Measurements from ENCODE around the gene CNTN2.

DNA sequence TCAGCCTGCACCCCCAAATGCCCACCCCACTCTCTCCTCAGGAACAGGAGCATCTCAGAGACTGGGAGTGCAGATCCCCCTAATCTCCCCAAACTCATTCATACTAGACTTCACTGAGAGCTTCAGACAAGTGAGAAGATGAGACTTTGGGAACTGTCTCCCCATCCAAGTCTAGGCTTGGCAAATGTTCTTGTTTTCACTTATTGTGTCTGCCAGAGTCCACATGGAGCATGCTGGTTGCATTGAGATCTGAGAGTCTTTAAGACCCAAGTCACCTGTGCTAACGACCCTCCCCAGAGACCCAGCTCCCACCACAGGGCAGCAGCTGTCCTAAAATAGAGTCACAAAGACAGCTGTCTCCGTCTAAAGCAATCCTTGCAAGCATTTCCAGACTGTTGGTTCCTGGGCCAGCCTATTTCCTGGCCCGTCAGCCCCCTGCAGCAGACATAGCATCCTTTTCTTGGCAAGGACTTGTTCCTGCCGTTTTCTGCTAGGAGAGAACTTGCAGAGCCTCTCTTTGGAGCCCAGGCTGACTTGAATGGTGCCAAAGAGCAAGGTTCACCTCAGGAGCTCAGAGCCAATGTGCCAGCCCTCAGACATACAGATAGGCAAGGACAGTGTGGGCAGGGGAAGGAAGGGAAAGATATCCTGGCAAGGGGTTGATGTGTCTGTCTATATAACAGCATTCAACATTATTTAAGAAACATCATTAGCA, 1.9 kb upstream of the CNTN2 start:
- TF ChIP-seq POLR2A (IDR thresholded peaks at IDR 0.05) (no peak), EP300 (IDR thresholded peaks at IDR 0.05) (no peak), POLR2AphosphoS5 (IDR thresholded peaks at IDR 0.05) (no peak)
- TF ChIP-seq, protein P1, sequence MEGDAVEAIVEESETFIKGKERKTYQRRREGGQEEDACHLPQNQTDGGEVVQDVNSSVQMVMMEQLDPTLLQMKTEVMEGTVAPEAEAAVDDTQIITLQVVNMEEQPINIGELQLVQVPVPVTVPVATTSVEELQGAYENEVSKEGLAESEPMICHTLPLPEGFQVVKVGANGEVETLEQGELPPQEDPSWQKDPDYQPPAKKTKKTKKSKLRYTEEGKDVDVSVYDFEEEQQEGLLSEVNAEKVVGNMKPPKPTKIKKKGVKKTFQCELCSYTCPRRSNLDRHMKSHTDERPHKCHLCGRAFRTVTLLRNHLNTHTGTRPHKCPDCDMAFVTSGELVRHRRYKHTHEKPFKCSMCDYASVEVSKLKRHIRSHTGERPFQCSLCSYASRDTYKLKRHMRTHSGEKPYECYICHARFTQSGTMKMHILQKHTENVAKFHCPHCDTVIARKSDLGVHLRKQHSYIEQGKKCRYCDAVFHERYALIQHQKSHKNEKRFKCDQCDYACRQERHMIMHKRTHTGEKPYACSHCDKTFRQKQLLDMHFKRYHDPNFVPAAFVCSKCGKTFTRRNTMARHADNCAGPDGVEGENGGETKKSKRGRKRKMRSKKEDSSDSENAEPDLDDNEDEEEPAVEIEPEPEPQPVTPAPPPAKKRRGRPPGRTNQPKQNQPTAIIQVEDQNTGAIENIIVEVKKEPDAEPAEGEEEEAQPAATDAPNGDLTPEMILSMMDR (IDR thresholded peaks at IDR 0.05): no peak
